CD4-positive, alpha-beta T cell treated with Interleukin-4 for 1 hour (primary cell): ENCODE results near the gene ADGRB3.
"Not testable (repeated sequence)": the region's sequence is repeated elsewhere in the genome, so short reads cannot be mapped to it uniquely, and the experiment has no call there.

ENCODE experiments used
- DNase-seq, 2 donors: peaks; one replicate each; pipeline ENCODE4 v3.0.0-alpha.2; 2020 to 2022

Gene ADGRB3

DNA sequence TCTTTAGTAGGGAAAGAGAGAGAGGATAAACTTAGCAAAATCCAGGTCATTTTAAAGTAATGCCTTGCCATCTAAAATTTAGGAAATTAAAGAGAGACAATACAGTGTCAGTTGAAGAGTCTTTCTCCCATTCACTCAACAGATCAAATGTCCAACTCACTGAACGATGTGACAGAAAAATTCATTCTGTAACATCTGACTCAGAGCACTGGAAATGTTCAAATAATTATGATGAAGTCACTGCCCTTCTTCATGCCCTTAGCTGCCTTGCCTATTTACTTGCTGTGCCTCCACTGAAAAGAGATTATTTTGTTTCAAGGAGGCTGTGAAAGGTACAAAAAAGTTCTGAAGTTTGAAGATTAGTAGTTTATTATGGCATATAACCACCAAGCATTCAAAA lies 434.8 kb downstream of the ADGRB3 start:
- DNase-seq: no peak

DNA sequence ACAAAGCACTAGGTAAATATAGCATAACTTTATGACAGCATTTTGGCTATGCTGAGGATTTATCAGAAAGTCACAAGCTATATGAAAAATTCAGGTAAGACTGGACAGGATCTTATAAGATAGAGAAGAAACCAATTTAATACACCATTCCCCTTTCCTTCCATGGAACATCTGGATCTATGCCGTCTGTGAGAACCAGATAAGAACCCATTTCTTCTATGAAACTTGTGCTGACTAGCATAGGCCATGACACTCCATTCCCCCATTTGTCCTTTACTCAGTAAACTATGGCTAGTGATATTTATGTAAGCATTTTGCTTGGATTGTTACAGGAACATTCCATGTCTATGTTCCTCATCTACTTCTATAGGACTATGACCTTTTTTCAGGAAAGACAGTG lies 437.7 kb downstream of the ADGRB3 start:
- no peak for DNase-seq

DNA sequence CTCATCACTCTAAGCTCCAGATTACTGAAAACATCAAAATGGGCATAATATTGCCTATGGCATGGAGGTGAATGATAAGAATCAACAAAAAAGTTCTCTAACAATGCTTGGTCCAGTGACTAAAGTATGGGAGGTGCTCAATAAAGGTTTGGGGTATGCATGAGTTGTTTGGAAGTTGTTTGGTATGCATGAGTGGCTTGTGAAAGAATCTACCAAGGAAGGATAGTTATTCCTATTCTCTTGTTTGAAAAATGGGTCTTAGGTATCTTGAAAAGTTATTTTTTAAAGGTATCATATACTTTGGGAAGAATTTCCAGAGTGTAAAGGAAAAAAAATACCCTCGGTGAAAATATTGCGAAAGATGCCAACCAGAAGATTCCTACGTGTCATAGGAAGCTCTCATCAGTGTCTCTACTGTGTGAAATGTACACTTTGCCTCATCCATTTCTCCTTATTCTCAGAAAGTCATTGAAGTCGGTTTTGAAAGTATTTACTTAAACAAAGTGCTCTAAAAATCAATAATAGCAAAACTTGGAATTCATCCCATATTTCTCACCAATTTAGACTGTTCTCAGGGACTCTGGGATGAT lies 449.8 kb downstream of the ADGRB3 start:
- DNase-seq: no peak

DNA sequence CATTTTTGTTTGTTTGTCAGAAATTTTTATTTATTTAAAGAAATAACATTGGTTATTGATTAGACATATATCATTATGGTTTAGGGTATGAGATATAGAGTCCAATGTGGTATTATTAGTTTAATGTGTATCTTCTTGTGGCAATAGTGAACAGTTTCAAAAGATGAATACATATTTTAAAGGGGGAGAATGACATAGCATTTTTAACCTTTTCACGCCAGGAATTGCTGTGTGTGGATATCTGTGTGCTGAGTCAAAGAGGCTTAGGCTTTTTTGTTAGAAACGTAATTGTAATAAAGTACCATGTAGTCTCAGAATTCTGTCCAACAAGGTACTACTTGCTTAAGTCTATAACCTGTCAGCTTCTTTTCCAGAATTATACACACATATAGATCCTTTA lies 451.6 kb downstream of the ADGRB3 start:
- no peak for DNase-seq

DNA sequence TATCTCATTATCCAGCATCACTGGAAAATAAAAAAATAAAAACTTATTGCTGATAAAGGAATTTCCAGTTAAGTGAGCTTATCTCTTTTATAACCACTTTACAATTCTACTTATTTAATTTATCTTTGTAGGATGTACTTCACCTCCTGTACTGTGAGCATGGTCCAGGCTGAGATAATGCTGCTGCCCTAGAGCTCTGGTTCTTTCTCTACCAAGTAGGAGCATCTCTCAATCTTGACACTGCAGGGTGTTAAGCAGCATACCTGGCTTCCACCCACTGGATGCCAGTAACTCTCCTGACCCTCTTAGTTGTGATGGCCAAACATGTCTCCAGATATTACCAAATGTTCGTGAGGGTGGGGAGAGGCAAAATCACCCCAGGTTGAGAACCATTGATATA lies 454.5 kb downstream of the ADGRB3 start:
- DNase-seq: no peak

DNA sequence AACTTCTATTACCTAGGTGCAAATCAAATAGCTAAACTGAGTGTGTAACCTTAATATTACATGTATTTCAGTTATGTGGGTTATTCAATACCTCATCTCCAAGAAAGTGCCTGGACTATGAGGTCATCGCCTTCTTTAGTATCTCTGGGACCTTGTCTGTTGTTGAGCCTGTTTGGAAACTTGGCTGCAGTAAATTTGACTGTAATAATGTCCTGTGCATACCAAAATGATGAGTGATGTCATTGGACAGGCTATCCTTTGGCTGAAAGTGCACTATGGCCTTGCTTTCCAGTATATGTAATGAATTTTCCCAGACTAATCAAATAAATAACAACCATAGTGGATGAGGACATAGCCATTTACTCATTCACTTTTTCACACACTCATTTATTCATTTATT lies 455.1 kb downstream of the ADGRB3 start:
- no peak for DNase-seq

DNA sequence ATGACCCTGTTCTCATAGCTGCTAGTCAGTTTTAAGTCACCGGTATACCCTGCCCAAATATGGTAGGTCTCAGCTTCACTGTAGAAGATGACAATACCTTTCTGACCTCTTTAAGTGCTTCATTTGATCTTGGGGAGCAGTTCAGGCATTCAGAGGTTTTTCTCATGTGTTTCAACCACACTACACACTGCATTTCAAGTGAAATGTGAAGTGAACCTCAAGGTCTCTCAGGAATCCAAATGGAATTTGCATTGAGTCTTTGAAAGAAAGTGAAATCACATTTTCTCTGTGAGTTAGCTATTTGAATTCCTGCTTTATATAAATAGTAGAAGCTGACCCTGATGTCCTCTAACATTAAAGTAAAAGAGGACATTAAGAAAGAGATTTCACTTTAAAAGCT lies 461.6 kb downstream of the ADGRB3 start:
- no peak for DNase-seq

DNA sequence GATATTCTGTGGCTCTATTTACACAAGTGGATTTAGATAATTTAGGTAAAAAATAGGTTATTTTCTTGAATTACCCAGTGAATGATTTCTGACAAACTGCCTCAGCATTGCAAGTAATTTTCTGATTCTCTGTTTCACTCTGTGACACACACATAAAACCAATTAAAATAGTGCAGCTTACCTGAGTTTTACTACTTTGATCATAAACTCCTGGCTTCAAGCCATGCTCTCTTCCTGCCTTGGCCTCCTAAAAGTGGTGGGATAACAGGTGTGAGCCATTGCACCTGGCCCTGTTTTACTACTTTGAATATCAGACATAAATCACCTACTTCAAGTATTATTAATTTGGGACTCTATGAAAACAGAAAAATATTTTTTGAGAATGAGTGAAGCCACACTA lies 462.9 kb downstream of the ADGRB3 start:
- no peak for DNase-seq

DNA sequence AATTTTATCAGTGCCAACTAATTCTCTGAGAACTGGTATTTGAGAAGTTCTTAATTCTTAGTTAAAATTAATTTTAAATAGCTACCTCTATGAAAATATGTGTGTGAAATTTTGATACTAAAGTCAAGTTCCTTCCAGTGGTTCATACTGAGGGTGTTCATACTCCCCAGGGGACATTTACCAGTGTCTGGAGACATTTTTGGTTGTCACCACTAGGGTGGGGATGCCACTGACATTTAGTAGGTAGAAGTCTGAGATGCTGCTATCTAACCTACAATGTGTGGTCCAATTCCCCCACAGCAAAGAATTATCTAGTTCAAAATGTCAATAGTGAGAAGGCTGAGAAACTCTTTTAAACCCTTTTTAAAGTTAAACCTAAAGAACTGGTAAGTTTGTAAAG lies 463.8 kb downstream of the ADGRB3 start:
- no peak for DNase-seq

DNA sequence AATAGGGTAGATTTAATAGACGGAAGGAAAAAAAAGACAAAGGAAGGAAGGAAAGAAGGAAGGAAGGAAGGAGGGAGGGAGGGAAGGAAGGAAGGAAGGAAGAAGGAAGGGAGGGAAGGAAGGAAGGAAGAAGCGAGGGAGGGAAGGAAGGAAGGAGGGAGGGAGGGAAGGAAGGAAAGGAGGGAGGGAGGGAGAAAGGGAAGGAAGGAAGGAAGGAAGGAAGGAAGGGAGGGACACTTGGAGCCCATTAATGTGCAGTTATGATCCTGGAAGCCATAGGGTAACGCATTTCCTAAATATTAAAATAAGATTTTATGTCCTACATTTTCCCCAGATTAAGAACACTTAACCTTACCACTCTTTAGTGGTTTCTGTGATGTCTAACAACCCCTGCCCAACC lies 465.7 kb downstream of the ADGRB3 start:
- no peak for DNase-seq

DNA sequence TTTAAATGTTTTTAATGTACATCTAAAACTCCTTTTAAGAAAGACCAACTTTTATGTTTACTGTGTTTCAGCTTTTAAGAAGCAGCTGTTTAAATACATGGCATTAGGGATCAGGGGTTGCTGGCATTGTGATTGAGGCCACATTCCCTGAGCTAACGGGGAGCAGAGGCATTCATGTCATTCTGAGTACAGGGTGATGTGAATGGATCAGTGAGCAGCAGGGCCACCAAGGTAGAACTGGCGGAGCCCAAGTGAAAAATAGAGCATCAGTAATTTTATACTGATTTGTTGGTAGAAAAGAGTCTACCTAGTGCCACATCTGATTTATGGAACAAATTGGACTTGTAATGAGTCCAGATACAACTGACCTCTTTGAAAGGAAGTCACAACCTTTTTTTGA lies 467.3 kb downstream of the ADGRB3 start:
- DNase-seq: no peak

DNA sequence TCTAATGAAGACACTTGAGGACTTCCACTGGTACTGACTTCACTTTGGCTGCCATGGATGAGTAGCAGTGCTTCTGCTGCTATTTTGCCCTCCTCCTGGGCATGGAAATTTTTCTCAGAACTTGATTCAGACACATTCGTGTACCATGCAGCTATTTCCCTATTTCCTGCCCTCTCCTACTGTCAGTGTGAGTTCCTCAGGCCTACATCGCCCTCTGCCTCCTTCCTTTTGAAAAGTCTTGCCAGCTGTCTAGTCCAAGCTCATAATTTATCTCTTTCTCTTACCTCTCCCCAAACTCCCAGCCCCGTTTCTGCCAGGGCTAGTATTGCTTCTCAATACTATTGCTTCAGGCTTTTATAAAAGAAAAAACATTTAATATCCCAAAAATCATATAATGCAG lies 470.2 kb downstream of the ADGRB3 start:
- DNase-seq: no peak

DNA sequence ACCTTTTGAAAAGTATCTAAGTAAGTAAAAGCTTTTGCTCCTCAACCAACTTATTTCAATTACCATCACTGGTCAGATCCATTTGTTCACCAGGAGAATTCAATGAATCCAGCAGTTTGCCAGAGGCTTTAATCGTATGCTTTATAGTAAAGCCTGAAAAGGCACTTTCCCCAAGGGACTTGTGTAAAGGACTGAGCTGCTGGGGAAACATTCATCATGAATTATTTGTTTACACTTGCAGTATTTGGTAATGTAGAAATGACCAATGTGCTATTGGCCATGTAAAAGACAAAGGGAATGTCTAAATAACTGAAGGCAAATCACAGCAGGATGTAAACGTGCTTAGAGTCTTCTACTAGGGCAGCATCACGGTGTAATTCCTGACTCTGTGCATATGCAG lies 471.4 kb downstream of the ADGRB3 start:
- no peak for DNase-seq

DNA sequence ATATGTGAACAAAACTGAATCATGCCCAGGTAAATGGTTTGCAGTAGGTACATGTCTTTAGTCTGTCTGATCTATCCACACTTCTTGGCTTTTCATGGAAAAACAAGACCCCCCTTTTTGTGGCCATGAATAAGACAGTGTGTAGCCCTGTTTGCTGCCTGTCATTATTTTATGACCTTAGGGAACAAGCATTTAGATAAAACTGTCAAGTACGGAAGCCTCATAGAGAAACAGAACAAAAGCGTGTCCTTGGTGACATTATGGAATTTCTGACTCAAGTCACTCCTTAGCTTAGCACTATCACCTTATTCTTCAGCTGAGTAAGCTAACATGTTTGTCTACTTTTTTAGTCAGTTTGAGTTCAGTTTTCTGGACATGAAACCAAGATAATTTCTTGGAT lies 476.2 kb downstream of the ADGRB3 start:
- DNase-seq: no peak

DNA sequence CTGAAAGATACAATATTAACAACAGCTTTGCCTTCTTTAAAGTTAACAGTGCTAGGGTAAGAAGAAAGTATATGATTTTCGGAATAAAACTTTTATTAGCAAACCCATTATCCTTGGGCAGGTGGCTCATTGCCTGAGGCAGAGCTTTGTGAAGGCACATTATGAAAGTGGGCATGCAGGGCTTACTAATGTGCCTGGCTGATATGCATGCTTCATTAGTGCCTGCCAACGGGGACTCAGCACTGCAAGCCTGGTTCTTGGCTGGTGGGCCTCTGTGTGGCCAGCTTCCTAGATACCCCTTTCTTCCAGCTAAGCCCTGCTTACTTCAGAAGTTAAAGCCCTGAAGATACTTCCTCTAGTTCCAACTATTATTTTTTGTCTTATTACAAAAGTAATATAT lies 481.6 kb downstream of the ADGRB3 start:
- no peak for DNase-seq

DNA sequence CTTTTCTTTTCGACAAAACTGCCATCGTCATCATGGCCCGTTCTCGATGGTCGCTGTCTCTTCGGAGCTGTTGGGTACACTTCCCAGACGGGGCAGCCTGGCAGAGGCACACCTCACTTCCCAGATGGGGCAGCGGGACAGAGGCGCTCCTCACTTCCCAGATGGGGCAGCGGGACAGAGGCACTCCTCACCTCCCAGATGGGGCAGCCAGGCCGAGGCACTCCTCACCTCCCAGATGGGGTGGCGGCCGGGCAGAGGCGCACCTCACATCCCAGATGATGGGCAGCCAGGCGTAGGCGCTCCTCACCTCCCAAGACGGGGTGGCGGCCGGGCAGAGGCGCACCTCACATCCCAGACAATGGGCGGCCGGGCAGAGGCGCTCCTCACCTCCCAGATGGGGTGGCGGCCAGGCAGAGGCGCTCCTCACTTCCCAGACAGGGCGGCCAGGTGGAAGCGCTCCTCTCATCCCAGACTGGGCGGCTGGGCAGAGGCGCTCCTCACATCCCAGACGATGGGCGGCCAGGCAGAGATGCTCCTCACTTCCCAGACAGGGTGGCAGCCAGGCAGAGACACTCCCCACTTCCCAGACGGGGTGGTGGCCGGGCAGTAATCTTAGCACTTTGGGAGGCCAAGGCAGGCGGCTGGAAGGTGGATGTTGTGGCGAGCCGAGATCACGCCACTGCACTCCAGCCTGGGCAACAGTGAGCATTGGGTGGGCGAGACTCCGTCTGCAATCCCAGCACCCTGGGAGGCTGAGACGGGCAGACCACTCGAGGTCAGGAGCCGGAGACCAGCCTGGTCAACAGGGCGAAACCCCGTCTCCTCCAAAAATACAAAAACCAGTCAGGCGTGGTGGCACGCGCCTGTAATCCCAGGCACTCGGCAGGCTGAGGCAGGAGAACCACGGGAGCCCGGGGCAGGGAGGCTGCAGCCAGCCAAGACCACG lies 486.7 kb downstream of the ADGRB3 start:
- not testable (repeated sequence) for DNase-seq

DNA sequence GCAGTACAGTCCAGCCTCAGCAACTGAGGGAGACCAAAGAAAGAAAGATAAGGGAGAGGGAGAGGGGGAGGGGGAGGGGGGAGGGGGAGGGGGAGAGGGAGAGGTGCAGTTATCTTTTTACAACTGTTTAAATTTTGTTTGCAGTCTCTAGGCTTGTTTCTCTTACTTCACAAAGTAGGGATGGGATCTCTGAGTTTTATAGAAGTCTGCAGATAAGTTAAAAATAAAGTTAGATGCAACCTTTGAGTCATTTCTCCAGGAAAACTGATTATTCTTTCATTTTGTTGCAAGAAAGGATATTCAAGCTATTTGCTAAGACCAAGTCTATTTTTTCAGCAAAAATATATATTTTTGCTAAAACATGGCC lies 487.3 kb downstream of the ADGRB3 start:
- no peak for DNase-seq

DNA sequence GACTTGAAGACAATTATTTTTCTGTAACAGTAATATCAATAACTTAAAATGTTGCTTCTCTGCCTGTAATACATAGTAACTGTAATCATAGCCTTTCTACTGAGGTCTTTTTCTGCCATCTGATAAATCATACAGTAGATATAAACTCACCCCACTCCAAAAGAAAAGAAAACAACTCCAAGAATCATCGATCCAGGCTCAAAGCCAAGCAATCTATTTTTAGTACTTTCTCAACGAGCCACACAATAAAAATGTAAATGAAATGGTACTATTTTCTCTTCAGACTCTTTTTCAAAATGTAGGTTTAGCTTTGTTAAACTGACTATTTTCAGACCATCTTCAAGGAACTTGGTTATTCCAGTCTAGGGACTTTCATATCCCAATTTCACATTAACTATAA lies 493.3 kb downstream of the ADGRB3 start:
- no peak for DNase-seq

DNA sequence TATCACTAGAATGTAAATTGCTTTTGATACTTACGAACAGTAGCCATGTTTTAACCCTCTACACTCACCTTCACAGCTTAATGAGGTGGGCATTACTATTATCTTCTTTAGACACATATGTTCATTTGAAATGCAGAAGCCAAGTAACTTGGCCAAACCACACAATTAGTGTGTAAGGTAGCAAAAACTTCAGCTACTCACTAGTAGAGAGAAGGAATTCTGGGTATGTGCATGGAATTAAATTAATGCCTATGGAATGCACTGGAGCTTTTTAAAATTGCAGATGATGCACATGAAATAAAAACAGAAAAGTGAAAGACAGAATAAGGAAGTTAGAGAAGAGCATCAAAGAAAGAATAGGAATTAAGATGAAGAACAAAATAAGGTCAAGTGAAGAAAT lies 494.0 kb downstream of the ADGRB3 start:
- no peak for DNase-seq

DNA sequence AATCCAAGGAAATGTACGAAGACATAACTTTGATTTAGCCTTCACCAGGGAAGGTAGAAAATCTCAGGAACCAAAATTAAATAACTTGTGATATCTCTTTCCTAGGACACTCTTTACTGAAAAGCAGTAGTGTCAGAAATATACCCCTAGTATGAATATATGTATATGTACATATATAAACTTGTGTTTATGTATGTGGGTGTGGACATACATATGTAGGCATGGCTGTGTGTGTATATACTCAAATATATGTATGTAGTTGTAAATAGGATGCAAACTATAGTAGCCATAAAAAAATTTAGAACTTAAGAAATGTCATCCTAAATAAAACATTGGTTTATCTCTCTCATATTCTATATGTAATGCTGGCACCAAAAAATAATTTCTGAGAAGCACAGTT lies 500.8 kb downstream of the ADGRB3 start:
- no peak for DNase-seq

DNA sequence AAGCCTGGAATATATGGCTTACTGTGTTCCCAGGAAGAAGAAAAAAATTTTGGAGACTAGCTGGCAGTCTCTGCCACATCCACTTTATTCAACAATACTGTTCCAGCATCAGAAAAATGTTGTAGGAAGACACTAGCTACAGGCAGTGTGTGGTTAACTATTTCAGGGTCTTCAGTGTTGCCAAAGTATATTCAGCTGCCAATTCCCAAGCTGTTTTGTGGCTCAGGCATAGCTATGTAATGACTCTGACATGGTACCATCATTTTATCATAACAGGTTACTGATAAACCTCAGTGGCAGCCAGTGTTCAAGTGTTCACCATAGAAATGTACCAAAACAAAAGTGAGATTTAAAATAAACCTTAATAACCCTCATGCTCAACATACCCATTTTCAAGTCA lies 503.1 kb downstream of the ADGRB3 start:
- DNase-seq: no peak

DNA sequence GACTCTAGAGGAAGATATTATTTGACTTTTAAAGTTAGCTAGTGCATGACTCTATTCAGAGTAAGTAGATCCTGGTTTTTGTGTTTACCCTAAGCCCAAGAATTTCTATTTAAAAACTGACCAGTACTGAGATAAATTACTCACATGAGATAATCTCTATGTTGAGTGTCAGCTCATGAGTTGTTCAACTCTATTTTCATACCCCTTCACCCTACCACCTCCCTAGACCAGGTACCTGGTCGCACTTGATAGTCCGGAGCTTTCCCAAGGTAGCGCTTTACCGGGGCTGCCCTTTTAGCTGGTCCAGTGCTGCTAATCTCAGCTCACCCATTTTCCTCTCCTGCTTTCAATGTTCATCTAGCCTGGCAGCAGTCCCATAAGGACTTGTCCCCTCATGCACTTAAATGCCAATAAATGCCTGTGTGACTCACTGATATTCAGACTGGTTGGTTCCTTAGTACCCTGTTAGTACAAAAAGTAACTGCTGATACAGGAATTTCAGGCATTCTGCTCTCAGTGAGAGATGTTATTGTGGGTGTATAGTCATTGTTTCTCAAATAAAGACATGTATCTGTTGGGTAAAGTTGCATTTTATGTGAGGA lies 503.9 kb downstream of the ADGRB3 start:
- no peak for DNase-seq

DNA sequence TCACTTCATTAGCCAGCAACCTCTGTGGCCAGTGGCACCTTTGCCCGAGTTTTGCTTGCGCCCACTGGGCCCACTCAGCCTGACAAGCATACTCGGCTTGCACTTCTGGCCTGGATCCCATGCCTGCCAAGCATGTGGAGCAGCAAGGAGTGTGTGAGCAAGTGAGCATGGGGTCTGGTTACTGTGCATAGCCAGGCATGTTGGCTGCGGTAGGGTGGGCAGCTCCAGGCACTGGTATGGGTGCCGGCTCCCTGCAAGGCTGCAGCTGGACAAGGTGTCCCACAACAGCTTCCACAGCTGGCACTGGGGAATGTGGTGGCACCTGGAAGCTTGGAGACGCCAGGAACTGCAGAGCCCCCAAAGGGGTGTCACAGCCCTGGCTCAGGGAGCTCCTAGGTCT lies 510.0 kb downstream of the ADGRB3 start:
- no peak for DNase-seq

DNA sequence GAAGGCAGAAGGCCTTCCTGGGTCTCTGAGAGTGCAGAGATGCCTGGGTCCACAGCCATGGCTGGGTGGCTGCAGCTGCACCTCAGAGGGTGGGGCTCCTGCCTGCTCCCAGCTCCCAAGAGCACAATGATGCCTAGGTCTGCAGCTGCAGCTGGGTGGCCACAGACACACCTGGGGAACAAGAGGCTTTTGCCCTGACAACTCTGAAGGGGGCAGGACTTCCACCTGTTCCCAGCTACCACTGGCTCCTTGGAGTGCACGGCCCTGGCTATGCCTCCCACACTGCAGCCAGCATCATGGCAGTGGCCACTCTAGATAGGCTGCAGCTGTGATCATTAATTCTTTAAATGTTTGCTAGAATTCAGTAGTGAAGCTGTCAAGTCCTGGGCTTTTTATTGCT lies 511.3 kb downstream of the ADGRB3 start:
- no peak for DNase-seq
